ENCODE results near the gene GABRB3. TPM values are rescaled to one million over a fixed set of nuclear protein-coding genes. Genes with fewer than 3 reads are reported as not detected.

The GABRB3 gene
- polyA plus RNA-seq, 1 donor, result 5.1 TPM

- H3K27ac ChIP-seq (ENCODE audit: low read length), result no peak overlapping the region
- H3K27me3 ChIP-seq (ENCODE audit: control insufficient read depth, insufficient read depth, low read length), result no peaks in the 10 kb centered on the region
- no CpG with 5 or more reads among the region's 2 CpGs for WGBS (ENCODE audit: insufficient coverage, low lambda C conversion rate)
- no peaks in the 10 kb centered on the region for H3K4me1 ChIP-seq (ENCODE audit: control insufficient read depth, insufficient read depth, low read length)
- no peaks in the 10 kb centered on the region for H3K36me3 ChIP-seq (ENCODE audit: control insufficient read depth, insufficient read depth, low read length)
- no peak for DNase-seq
- no peaks in the 10 kb centered on the region for H3K9me3 ChIP-seq (ENCODE audit: control insufficient read depth, low read depth, low read length)
- H3K4me3 ChIP-seq (ENCODE audit: low read length), result no peak overlapping the region
These were observed 247.8 kb downstream of the GABRB3 start for GRCh38 chr15:26525096-26525495.

- DNase-seq, result no peak
- no peak overlapping the region for H3K27ac ChIP-seq (ENCODE audit: low read length)
- H3K4me3 ChIP-seq (ENCODE audit: low read length), result no peak overlapping the region
- no peaks in the 10 kb centered on the region for H3K4me1 ChIP-seq (ENCODE audit: control insufficient read depth, insufficient read depth, low read length)
- no peaks in the 10 kb centered on the region for H3K9me3 ChIP-seq (ENCODE audit: control insufficient read depth, low read depth, low read length)
- no peaks in the 10 kb centered on the region for H3K27me3 ChIP-seq (ENCODE audit: control insufficient read depth, insufficient read depth, low read length)
- 100% methylated on average over 1 of the region's 9 CpGs for WGBS (ENCODE audit: insufficient coverage, low lambda C conversion rate)
- no peaks in the 10 kb centered on the region for H3K36me3 ChIP-seq (ENCODE audit: control insufficient read depth, insufficient read depth, low read length)
These were observed 251.1 kb downstream of the GABRB3 start for GRCh38 chr15:26521691-26522198.

GRCh38 chr15:26521130-26521529, 251.7 kb downstream of the GABRB3 start:
- DNase-seq, result no peak
- H3K27me3 ChIP-seq (ENCODE audit: control insufficient read depth, insufficient read depth, low read length), result no peaks in the 10 kb centered on the region
- H3K9me3 ChIP-seq (ENCODE audit: control insufficient read depth, low read depth, low read length), result no peaks in the 10 kb centered on the region
- H3K36me3 ChIP-seq (ENCODE audit: control insufficient read depth, insufficient read depth, low read length), result no peaks in the 10 kb centered on the region
- 83% methylated on average over 2 of the region's 8 CpGs for WGBS (ENCODE audit: insufficient coverage, low lambda C conversion rate)
- H3K4me1 ChIP-seq (ENCODE audit: control insufficient read depth, insufficient read depth, low read length), result no peaks in the 10 kb centered on the region
- no peak overlapping the region for H3K4me3 ChIP-seq (ENCODE audit: low read length)
- H3K27ac ChIP-seq (ENCODE audit: low read length), result no peak overlapping the region

DNA sequence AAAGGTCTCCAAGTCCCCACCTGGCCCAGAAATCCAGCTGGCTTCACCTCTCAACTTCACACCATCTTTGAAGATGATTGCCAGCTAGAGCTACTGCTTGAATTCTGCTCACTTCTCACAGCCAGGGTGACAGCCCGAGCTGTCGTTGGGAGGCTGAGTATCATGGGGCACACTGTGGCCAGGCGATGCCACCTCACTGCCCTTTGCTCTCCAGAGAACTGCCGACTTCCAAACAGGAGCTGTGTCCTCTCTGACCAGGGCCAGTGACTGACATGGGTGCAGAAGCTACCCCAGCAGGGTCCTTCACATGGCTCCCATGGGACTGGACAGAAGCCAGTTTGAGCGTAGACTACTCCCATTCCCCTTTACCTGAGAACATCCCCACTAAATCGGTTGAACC, 254.0 kb downstream of the GABRB3 start:
- no CpG with 5 or more reads among the region's 6 CpGs for WGBS (ENCODE audit: insufficient coverage, low lambda C conversion rate)
- DNase-seq, result no peak

DNA sequence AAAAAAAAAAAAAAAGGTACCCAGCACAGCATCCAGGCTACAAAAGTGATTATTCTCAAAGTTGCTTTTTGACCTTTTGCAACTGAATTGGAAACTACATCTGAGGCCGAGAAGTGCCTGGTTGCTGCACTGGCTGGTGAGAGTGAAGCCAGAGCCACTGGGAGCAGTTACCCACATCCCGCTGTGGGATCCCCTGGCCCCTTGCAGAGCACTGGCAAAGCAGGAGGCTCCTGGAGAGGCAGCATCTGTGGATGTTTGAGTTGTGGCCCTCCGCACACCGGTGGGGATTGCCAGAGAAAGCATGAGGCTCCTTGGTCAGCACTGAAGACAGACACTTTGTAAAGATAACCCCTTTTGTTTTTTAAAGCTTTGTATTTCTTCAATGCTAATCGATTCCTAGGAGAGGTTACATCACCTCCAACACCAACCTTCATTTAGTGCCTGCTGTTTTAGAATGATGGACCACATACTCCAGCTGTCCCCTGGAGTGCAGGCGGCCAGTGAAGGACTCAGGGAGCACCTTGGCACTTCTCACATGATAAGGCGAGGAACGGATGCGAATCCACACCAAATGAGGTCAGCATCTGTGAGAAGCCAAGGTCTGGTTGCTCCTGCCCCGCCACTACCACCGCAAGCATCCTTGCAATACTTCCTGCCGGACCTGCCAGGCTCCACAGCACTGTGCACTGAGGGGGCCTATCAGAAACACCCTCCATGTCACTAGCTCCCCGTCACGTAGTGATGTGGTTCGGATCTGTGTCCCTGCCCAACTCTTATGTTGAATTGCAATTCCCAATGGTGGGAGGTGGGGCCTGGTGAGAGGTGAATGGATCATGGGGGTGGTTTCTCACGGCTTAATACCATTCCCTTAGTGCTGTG, 256.5 kb downstream of the GABRB3 start:
- H3K27me3 ChIP-seq (ENCODE audit: control insufficient read depth, insufficient read depth, low read length), result no peaks in the 10 kb centered on the region
- WGBS (ENCODE audit: insufficient coverage, low lambda C conversion rate), result 100% methylated on average over 1 of the region's 16 CpGs
- no peaks in the 10 kb centered on the region for H3K36me3 ChIP-seq (ENCODE audit: control insufficient read depth, insufficient read depth, low read length)
- H3K9me3 ChIP-seq (ENCODE audit: control insufficient read depth, low read depth, low read length), result no peaks in the 10 kb centered on the region
- H3K27ac ChIP-seq (ENCODE audit: low read length), result no peak overlapping the region
- H3K4me1 ChIP-seq (ENCODE audit: control insufficient read depth, insufficient read depth, low read length), result no peaks in the 10 kb centered on the region
- H3K4me3 ChIP-seq (ENCODE audit: low read length), result no peak overlapping the region
- no peak for DNase-seq

More for the DNA sequence above, 254.0 kb downstream of the GABRB3 start:
- H3K27me3 ChIP-seq (ENCODE audit: control insufficient read depth, insufficient read depth, low read length), result no peaks in the 10 kb centered on the region
- H3K4me3 ChIP-seq (ENCODE audit: low read length), result no peak overlapping the region
- no peaks in the 10 kb centered on the region for H3K9me3 ChIP-seq (ENCODE audit: control insufficient read depth, low read depth, low read length)
- H3K27ac ChIP-seq (ENCODE audit: low read length), result no peak overlapping the region
- no peaks in the 10 kb centered on the region for H3K4me1 ChIP-seq (ENCODE audit: control insufficient read depth, insufficient read depth, low read length)
- no peaks in the 10 kb centered on the region for H3K36me3 ChIP-seq (ENCODE audit: control insufficient read depth, insufficient read depth, low read length)

- DNase-seq, result no peak
- Histone ChIP-seq H3K36me3 (ENCODE audit: control insufficient read depth, insufficient read depth, low read length) (no peaks in the 10 kb centered on the region), H3K4me1 (ENCODE audit: control insufficient read depth, insufficient read depth, low read length) (no peaks in the 10 kb centered on the region), H3K9me3 (ENCODE audit: control insufficient read depth, low read depth, low read length) (peaks cover 3% of the 10 kb centered on the region), H3K4me3 (ENCODE audit: low read length) (no peak overlapping the region), H3K27ac (ENCODE audit: low read length) (no peak overlapping the region), H3K27me3 (ENCODE audit: control insufficient read depth, insufficient read depth, low read length) (no peaks in the 10 kb centered on the region)
These were observed 268.9 kb downstream of the GABRB3 start for GRCh38 chr15:26504009-26504408.

Other genes with a start within 250 kb of the GABRB3 start
- gene GABRA5, start 94.0 kb upstream of the GABRB3 start, polyA plus RNA-seq, result 0.13 TPM
- 0.57 TPM for gene GABRG3, start 198.1 kb upstream of the GABRB3 start, polyA plus RNA-seq